GM19193 (cell line): ENCODE data around the gene CDH2.

ENCODE experiments used
- POLR2A ChIP-seq: IDR thresholded peaks from 4 replicates; pipeline ENCODE4 v1.6.1; 2011; ENCODE audit not compliant: insufficient read depth, insufficient read length; ENCODE audit errors: extremely low read depth

CDH2 gene

DNA sequence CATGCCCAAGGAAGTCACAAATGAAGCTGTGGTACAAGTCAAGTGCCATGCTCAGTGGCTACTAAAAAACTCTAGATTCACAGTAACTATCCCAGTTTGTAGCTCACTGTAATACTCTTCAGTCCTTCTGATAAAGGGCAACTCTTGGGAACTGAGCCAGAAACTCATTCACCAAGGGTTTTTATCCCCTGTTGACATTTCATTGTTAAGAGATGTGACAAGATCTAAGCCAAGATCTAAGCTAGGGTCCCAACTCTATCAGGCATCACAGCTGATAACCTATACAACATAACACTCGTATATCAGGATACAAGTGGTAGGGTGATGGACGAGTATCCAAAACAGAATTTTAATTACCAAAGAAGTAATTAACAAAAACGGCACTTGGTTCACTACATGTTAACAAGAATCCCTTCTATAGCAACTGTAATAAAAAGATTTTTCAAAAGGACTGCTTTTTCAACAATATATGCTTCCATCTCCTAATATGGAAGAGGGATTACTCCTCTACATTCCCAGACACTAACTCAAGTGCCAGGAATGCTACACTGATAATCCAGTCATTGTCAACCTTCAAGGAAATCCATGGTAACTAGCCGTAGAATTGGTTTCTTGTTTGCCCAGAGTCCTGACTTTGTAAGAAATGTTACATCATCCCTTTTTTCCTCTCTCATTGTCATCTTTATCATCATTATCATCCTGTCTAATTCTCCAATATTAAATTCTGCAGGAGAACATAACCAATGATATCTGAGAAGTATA is 111.7 kb downstream of the CDH2 start:
- TF ChIP-seq POLR2A: no peak

DNA sequence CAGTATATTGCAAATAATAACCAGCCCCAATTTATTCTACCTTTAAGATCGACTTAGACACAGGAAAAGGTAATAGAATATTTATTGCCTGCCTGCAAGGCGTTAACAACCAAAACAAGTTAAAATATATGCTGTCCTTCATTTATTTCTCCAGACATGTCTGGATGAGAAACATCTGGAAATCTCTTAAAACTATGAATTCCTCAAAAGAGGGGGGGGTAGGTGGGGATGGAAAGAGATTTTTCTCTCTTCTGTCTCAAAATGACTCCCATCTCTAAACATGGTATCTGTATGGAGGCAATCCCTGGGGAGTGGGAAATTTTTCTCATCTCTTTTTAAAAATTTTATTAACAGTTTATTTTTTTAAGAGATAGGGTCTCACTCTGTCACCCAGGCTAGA is 113.0 kb downstream of the CDH2 start:
- TF ChIP-seq POLR2A: no peak

DNA sequence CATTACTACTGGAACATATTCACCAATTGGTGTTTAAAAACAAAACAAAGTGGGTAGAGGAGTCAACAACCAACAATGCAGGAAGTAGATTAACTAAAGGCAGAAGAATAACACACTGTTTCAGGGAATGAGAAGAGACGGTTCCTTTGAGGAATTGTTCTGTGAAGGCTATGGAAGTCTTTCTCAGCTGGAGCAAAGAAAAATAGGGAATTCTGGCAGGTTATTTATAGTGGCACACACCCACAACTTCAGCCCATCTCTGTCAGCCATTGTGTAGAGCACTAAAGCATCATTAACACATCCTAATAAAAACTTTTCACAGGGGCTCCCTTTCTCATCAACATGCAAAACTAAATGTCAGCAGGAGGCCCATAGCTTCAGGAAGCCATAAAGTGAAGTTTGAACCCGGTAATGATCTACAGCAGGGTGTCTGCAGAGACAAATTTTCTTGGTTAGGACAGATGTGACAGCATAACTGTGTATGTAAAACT is 113.6 kb downstream of the CDH2 start:
- no peak for TF ChIP-seq POLR2A

DNA sequence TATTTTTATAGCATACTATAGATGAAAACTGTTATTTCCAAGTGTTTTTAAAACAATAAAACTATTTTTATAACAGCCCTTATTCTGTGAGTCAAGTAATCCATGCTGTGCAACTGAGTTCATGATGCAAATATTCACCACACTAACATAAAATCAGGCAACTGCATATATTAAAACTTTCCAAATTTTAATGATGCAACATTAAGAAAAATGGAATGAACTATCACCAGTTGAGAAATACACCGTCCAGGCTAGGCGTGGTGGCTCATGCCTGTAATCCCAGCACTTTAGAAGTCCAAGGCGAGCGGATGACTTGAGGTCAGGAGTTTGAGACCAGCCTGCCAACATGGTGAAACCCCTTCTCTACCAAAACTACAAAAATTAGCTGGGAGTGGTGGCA is 114.5 kb downstream of the CDH2 start:
- no peak for TF ChIP-seq POLR2A

DNA sequence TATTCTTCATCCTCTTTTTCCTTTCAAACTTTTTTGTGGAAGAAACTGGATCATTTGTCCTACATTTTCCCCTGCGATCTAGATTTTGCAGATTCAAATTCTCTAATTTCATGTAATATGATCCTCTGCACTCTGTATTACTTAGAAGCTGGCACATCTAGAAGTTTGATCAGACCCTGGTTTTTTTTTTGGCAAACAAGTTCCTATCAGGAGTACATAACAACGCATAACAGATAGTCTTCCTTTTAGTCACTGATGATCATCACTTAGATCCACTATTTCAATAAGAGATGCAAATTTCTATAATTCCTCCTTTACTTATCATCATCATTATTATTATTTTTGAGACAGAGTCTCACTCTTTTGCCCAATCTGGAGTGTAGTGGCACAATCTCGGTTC is 117.1 kb downstream of the CDH2 start:
- TF ChIP-seq POLR2A: no peak

DNA sequence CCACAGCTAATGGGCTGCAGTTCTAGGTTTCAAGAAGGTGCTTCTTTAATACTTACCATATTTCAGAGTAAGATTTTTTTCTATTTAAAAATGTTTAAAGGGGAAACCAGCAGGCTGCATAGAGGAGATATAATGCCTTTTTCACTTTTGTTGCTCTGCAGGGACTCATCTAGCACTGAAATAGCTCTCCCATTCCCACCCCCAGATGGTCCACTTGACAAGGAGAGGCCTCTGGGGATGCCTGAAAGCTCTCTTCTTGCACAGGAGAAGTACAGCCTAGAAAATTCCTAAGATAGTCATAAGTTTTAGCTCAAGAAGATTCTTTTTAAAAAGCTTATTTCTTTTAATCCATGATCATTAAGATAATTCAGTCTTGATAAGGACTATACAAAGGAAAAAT is 126.4 kb downstream of the CDH2 start:
- TF ChIP-seq POLR2A: no peak

DNA sequence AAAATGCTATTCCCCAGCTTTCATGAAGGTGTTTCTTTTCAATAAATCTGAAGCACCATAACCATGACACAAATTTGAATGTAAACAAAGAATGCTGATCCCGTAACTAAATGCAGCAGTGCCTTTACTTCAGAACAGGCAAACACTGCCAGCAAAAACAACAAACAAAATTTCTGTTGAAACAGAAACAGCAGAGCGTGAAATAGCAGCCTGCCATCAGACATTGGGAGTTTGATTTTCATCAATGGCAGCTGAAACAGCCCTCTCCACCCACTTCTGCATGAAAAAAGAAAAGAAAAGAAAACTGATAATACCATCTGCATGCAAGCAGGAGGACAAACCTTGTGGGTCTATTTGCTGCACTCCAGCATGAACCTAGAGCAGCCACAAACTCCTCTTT is 128.3 kb downstream of the CDH2 start:
- TF ChIP-seq POLR2A: no peak

DNA sequence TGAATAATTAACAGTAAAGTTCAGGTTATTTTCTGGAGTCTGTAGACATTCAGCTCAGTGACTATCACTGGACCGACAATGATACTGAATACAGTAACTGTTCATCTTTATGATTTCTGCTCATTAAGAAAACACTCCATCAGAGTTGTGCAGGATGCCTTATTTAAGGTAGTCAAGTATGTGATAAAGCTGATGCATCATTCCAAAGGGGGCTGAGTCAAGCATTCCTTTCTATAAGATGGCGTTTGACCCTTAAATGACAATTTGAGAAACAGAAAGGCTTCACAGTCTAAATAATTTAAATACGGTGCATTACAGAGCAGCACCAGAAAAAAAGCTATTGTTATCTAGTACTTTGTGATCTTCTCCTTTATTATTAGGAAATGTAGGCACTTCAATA is 131.1 kb downstream of the CDH2 start:
- TF ChIP-seq POLR2A: no peak

DNA sequence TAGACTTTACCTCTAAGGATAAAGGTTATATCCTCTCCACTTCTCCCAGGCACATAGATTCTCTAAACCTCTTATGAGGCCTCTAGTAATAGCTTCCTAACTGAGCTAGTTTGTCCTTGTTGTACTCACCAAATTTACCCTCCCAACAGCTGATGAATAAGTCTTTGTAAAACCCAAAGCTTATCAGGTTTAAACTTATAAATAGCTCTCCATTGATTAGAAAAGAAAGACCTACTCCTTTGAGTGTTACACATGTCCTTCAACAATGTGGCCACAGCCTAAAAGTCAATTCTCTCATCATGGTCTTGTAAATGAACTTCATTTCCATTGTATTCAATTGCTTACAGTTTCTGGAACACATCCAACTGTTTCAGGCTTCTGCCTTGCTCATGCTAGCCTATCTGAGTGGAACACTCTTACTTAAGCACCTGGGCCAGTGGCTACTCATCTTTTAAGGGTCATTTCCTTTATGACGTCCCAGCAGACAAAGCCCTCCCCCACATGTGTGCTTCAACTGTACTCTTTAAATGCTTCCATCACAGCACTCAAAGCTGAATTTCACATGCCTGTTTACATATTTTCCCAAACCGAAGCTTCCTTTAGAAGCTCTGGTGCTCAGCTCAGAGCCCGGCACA is 131.6 kb downstream of the CDH2 start:
- TF ChIP-seq POLR2A: no peak

DNA sequence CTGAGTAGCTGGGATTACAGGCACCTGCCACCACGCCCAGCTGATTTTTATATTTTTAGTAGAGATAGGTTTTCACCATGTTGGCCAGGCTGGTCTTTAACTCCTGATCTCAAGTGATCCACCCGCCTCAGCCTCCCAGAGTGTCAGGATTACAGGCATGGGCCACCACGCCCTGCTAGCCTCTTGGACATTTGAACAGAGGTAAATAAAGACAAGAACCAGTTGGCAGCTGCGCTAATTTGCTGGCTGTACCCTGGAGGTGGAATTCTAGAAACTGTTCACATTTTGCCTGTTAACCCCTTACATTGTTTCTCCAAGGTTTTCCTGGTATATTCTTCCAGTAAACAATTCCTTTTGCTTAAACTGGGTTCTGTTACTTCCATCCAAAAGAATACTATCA is 132.9 kb downstream of the CDH2 start:
- no peak for TF ChIP-seq POLR2A

DNA sequence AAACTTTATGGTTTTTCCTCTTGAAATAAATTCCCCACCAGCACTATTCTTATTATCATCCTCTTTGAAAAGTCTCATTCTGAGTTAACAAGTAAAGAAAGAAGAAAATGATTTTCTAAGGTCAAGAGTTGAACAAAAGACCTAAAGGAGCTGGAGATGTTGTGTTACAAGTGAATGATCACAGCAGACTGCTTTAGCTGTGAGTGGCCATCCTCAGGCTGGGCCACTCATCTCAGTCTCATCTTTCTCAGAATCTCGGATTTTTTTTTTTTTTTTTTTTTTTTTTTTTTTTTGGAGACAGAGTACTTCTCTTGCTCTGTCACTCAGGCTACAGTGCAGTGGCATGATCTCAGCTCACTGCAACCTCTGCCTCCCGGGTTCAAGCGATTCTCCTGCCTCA is 133.3 kb downstream of the CDH2 start:
- no peak for TF ChIP-seq POLR2A

DNA sequence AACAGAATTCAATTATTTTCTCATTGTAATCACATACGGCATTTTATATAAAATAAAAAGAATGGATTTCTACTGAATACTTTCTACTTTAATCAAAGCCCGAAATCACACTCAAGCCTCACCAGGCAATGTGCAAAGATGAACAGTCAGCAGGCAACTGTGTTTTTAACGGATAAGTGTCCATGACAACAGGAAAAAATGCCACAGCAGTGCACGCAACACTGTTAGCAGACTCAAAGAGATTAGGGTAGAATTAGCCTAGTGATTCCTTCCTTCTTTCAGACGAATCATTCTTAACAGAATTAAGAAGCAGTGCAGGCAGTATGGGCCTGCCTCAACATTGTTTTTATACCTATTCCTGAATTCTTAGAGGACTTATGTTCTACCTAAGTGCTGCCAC is 135.6 kb downstream of the CDH2 start:
- TF ChIP-seq POLR2A: no peak

DNA sequence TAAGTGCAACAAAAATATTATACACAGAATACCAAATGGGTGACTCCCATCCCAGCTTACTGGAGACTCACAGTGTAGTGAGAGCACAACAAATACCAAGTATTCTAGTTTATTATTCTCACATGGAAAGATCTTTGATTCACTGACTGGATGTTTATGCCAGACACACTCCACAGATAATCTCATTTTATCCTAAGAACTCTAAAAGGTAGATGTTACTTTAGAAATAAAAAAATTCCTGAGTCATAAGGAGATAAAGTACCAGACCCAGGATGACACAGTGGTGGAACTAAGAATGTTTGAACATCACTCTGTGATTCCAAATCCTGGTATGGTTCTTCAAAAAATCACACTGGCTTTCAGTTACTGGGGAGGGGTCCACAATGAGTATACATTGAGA is 136.2 kb downstream of the CDH2 start:
- no peak for TF ChIP-seq POLR2A

DNA sequence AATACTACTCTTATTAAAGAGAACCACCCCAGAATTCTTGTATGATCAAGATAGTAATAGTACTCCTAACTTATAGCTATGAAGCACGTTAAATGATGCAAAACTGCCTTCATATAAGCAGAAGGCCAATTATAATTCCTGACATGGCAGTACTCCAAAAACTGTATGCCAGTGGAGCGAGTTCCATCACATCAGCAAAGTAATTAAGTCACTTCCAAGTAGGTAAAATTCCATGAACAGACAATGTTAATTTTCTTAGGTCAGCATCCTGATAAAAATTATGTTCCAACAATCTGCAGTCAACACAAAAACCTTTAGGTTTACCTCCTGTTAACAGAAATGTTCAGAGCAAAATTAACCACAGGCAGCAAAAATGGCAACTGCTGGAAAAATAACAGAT is 136.7 kb downstream of the CDH2 start:
- no peak for TF ChIP-seq POLR2A

DNA sequence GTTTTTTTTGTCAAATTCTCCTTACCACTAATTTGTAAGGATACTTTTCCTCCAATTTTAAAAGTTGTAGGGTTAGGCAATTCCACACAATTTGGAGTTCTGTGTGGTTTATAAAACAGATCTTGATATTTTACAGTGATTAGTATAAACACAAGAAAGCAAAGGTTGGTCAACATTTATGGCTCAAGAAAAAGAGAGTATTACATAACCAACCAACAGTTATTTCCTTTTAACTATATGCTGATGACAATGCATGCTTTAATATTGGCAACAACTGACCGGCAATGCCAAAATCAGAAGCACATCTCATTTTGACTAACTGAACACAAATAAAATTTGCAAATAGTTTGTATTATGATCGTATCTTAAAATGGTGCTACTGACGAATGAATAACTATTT is 137.2 kb downstream of the CDH2 start:
- no peak for TF ChIP-seq POLR2A

DNA sequence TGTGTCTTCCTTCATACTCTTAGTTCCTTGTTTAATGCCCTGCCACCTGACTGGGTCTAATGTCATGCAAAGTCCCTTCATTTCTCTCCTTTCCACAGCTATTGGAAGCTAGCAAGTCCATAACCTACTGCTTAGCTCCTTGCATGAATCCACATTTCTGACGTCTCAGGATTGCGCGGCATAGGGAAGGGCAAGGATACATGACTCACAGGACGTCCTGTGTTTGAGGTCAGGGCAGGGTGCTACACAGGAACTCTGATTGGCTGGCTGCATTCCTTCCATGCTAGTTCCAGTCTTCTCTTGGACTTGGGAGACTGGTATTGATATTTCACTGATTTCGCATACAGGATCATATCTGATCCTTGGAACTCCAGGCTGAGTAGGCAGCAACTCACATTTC is 137.9 kb downstream of the CDH2 start:
- no peak for TF ChIP-seq POLR2A
